DOHH2 (cell line): ENCODE results near the gene KLHL1.

ENCODE experiments used
- H3F3A ChIP-seq: fragments of 200-600 bp; sonication (generic), shearing (Covaris generic); 2 replicates; pipeline ENCODE4 v1.6.0; 2016; ENCODE audit warnings: antibody characterized with exemption, mild to moderate bottlenecking; ENCODE audit not compliant: control insufficient read depth, insufficient read depth
- H3K27ac ChIP-seq: fragments of 200-600 bp; sonication (generic); 2 replicates; pipeline ENCODE4 v1.5.1; 2014; ENCODE audit warnings: low read depth, mild to moderate bottlenecking, low read length, moderate library complexity
- H3K27me3 ChIP-seq: fragments of 200-600 bp; sonication (generic); 2 replicates; pipeline ENCODE4 v1.6.1; 2014; ENCODE audit warnings: mild to moderate bottlenecking, low read length, mixed read lengths; ENCODE audit not compliant: control insufficient read depth
- H3K36me3 ChIP-seq: fragments of 200-600 bp; sonication (generic); 2 replicates; pipeline ENCODE4 v1.6.1; 2014; ENCODE audit warnings: mild to moderate bottlenecking, low read length, moderate library complexity, mixed read lengths; ENCODE audit not compliant: control insufficient read depth
- H3K4me1 ChIP-seq: fragments of 200-600 bp; sonication (generic); 2 replicates; pipeline ENCODE4 v1.6.1; 2014; ENCODE audit warnings: mild to moderate bottlenecking, low read length, mixed read lengths; ENCODE audit not compliant: control insufficient read depth
- H3K4me2 ChIP-seq: fragments of 200-600 bp; sonication (generic); 2 replicates; pipeline ENCODE4 v1.6.0; 2014; ENCODE audit warnings: mild to moderate bottlenecking, low read length, moderate library complexity
- H3K4me3 ChIP-seq: fragments of 200-600 bp; sonication (generic); 2 replicates; pipeline ENCODE4 v1.5.1; 2014; ENCODE audit warnings: mild to moderate bottlenecking, low read length, mixed read lengths
- H3K79me2 ChIP-seq: fragments of 200-600 bp; sonication (generic); 2 replicates; pipeline ENCODE4 v1.6.1; 2014; ENCODE audit warnings: mild to moderate bottlenecking, low read length, mixed read lengths; ENCODE audit not compliant: control insufficient read depth
- H3K9me2 ChIP-seq: fragments of 200-600 bp; sonication (generic); replicated peaks from 2 replicates; pipeline ENCODE4 v1.6.1; 2014; ENCODE audit warnings: mild to moderate bottlenecking, low read length, mixed read lengths; ENCODE audit not compliant: control insufficient read depth
- H3K9me3 ChIP-seq: fragments of 200-600 bp; sonication (generic); 2 replicates; pipeline ENCODE4 v1.6.1; 2014; ENCODE audit warnings: antibody characterized with exemption, low read length, mixed read lengths; ENCODE audit not compliant: control insufficient read depth, insufficient read depth
- H4K20me1 ChIP-seq: fragments of 200-600 bp; sonication (generic); 2 replicates; pipeline ENCODE4 v1.6.0; 2014; ENCODE audit warnings: low read depth, mild to moderate bottlenecking, antibody characterized with exemption, low read length, moderate library complexity; ENCODE audit not compliant: control insufficient read depth, insufficient read depth
- EZH2phosphoT487 ChIP-seq: fragments of 200-600 bp; sonication (generic); IDR thresholded peaks from 2 replicates; pipeline ENCODE4 v1.6.1; 2017; ENCODE audit warnings: borderline replicate concordance, mild to moderate bottlenecking, antibody characterized with exemption, low read length, moderate library complexity, mixed read lengths
- TF ChIP-seq, protein P1 (sequence below): fragments of 200-600 bp; sonication (generic); IDR thresholded peaks from one replicate; pipeline ENCODE4 v1.5.1; 2014; ENCODE audit warnings: antibody characterized with exemption, mild to moderate bottlenecking, low read depth, low read length; ENCODE audit not compliant: poor library complexity, severe bottlenecking

The KLHL1 gene

DNA sequence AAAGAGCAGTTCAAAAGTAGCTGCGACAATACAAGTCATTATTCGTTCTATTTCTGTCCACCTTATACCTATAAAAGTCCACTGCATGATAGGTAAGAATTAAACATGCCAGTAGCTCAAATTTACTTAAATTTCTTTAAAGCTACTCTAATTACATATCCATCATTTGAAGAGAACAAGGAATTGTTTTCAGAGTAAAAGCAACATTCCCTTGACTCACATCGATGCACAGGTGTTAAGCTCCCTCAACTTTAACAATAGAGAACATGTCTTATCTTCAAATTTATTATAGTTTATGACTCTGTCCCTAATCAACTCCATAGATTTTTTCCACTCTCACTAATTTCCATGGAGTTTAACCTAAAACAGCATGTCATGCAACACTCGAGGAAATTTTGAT lies 158.1 kb downstream of the KLHL1 start:
- H3K9me2 ChIP-seq: no peaks in the 10 kb centered on the region
- no peak overlapping the region for H3K4me2 ChIP-seq
- no peaks in the 10 kb centered on the region for H3K27me3 ChIP-seq
- H3K9me3 ChIP-seq: no peaks in the 10 kb centered on the region
- H3K27ac ChIP-seq: no peak overlapping the region
- no peak overlapping the region for H3K4me3 ChIP-seq
- H3K79me2 ChIP-seq: no peaks in the 10 kb centered on the region
- no peak for TF ChIP-seq EZH2phosphoT487
- no peaks in the 10 kb centered on the region for H4K20me1 ChIP-seq
- no peaks in the 10 kb centered on the region for H3F3A ChIP-seq
- no peaks in the 10 kb centered on the region for H3K4me1 ChIP-seq
- H3K36me3 ChIP-seq: no peaks in the 10 kb centered on the region

DNA sequence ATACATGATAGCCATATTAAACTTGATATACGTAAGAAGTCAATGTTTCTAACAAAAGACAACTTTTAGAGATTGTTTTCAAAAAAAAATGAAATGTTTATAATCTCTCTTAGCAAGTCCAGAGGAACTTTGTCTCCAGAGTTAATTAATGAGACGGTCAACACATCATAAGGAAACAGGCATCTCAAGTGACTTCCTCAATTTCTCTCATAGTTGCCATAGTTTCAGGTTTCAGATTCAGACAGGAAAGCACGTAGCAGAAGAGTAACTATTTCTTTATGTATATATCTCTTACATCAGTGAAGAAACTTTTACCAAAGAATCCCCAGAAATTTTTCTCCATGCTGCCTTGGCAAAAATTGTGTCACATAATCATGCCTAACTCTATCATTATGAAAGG lies 160.2 kb downstream of the KLHL1 start:
- no peaks in the 10 kb centered on the region for H3K4me1 ChIP-seq
- H3K27ac ChIP-seq: no peak overlapping the region
- no peaks in the 10 kb centered on the region for H3K27me3 ChIP-seq
- no peaks in the 10 kb centered on the region for H3K79me2 ChIP-seq
- no peak overlapping the region for H3K4me2 ChIP-seq
- TF ChIP-seq EZH2phosphoT487: no peak
- TF ChIP-seq, protein P1, sequence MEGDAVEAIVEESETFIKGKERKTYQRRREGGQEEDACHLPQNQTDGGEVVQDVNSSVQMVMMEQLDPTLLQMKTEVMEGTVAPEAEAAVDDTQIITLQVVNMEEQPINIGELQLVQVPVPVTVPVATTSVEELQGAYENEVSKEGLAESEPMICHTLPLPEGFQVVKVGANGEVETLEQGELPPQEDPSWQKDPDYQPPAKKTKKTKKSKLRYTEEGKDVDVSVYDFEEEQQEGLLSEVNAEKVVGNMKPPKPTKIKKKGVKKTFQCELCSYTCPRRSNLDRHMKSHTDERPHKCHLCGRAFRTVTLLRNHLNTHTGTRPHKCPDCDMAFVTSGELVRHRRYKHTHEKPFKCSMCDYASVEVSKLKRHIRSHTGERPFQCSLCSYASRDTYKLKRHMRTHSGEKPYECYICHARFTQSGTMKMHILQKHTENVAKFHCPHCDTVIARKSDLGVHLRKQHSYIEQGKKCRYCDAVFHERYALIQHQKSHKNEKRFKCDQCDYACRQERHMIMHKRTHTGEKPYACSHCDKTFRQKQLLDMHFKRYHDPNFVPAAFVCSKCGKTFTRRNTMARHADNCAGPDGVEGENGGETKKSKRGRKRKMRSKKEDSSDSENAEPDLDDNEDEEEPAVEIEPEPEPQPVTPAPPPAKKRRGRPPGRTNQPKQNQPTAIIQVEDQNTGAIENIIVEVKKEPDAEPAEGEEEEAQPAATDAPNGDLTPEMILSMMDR: no peak
- H3K9me2 ChIP-seq: no peaks in the 10 kb centered on the region
- no peaks in the 10 kb centered on the region for H4K20me1 ChIP-seq
- no peaks in the 10 kb centered on the region for H3F3A ChIP-seq
- no peak overlapping the region for H3K4me3 ChIP-seq
- no peaks in the 10 kb centered on the region for H3K9me3 ChIP-seq
- H3K36me3 ChIP-seq: no peaks in the 10 kb centered on the region

DNA sequence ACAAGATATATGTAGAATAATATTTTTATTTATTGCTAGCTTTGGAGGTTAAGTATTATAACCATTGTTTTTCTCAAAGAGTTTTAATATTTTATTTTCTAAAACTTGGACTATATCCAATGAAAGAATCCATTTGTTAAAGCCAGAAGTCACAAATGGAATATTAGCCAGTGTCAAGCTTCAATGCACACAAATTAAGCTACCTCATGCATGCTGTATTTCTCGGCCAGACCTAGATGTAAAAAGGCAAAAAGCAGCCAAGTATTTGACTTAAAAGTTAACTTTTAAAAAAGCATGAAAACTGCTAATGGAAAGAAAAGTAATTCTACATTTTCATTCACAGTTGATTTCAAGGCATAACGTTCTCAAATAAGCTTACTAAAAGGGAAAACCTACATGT lies 160.7 kb downstream of the KLHL1 start:
- H3K9me2 ChIP-seq: no peaks in the 10 kb centered on the region
- H3K27me3 ChIP-seq: no peaks in the 10 kb centered on the region
- H3K79me2 ChIP-seq: no peaks in the 10 kb centered on the region
- H3K4me3 ChIP-seq: no peak overlapping the region
- no peak overlapping the region for H3K4me2 ChIP-seq
- no peak overlapping the region for H3K27ac ChIP-seq
- no peaks in the 10 kb centered on the region for H3K36me3 ChIP-seq
- H3K4me1 ChIP-seq: no peaks in the 10 kb centered on the region
- H3K9me3 ChIP-seq: no peaks in the 10 kb centered on the region
- no peaks in the 10 kb centered on the region for H3F3A ChIP-seq
- H4K20me1 ChIP-seq: no peaks in the 10 kb centered on the region
- TF ChIP-seq, protein P1: no peak
- no peak for TF ChIP-seq EZH2phosphoT487

DNA sequence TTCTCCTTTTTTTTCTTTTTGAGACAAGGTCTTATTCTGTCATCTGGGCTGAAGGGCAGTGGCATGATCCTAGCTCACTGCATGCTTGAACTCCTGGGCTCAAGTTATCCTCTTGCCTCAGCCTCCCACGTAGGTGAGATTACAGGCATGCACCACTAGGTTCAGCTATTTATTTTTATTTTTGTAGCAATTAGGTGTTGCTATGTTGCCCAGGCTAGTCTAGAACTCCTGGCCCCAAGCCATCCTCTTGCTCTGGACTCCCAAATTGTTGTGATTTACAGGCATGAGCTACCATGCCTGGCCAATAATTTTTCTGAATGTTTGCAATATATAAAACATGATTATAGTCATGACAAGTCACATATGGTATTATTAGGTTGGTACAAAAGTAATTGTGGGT lies 161.7 kb downstream of the KLHL1 start:
- Histone ChIP-seq H3K27ac (no peak overlapping the region), H3K4me1 (no peaks in the 10 kb centered on the region), H3K27me3 (no peaks in the 10 kb centered on the region), H3K9me3 (no peaks in the 10 kb centered on the region), H3K4me3 (no peak overlapping the region), H3F3A (no peaks in the 10 kb centered on the region), H3K79me2 (no peaks in the 10 kb centered on the region), H3K4me2 (no peak overlapping the region), H3K36me3 (no peaks in the 10 kb centered on the region), H4K20me1 (no peaks in the 10 kb centered on the region), H3K9me2 (no peaks in the 10 kb centered on the region)
- TF ChIP-seq, protein P1: no peak
- TF ChIP-seq EZH2phosphoT487: no peak
